ENCODE results near the gene MORC1.

Gene MORC1

GRCh38 chr3:109066864-109067263 lies 51.1 kb downstream of the MORC1 start:
- Histone ChIP-seq H3K9me3 (replicated peaks; ENCODE audit: insufficient read depth, low read length) (no peaks in the 10 kb centered on the region), H3K27ac (ENCODE audit: low read length) (no peak overlapping the region), H3K4me1 (ENCODE audit: low read length) (peaks cover 7% of the 10 kb centered on the region; the same call in 1 of the 2 replicates), H3K36me3 (replicated peaks; ENCODE audit: insufficient read depth, low read length) (peaks cover 4% of the 10 kb centered on the region; the same call in 1 of the 2 replicates), H3K9me2 (replicated peaks; ENCODE audit: insufficient read depth, low read length) (no peaks in the 10 kb centered on the region), H3F3A (ENCODE audit: insufficient read depth, low read length) (peaks cover 26% of the 10 kb centered on the region), H3K79me2 (ENCODE audit: low read length) (peaks cover 57% of the 10 kb centered on the region), H4K20me1 (ENCODE audit: insufficient read depth, low read length) (no peaks in the 10 kb centered on the region), H2AFZ (ENCODE audit: low read length) (no peak overlapping the region), H3K4me2 (ENCODE audit: low read depth, low read length) (no peak overlapping the region), H3K9ac (ENCODE audit: low read length) (no peak overlapping the region), H3K4me3 (ENCODE audit: low read length) (no peak overlapping the region), H3K27me3 (replicated peaks; ENCODE audit: insufficient read depth, low read length) (no peaks in the 10 kb centered on the region)
- no peak for DNase-seq
- no peak for TF ChIP-seq EZH2phosphoT487 (IDR thresholded peaks at IDR 0.05; ENCODE audit: low read length)
- no peak for TF ChIP-seq EZH2 (optimal IDR thresholded peaks at IDR 0.05; ENCODE audit: low read depth, low read length)
- TF ChIP-seq, protein P1, sequence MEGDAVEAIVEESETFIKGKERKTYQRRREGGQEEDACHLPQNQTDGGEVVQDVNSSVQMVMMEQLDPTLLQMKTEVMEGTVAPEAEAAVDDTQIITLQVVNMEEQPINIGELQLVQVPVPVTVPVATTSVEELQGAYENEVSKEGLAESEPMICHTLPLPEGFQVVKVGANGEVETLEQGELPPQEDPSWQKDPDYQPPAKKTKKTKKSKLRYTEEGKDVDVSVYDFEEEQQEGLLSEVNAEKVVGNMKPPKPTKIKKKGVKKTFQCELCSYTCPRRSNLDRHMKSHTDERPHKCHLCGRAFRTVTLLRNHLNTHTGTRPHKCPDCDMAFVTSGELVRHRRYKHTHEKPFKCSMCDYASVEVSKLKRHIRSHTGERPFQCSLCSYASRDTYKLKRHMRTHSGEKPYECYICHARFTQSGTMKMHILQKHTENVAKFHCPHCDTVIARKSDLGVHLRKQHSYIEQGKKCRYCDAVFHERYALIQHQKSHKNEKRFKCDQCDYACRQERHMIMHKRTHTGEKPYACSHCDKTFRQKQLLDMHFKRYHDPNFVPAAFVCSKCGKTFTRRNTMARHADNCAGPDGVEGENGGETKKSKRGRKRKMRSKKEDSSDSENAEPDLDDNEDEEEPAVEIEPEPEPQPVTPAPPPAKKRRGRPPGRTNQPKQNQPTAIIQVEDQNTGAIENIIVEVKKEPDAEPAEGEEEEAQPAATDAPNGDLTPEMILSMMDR (IDR thresholded peaks at IDR 0.05; ENCODE audit: low read length): no peak

GRCh38 chr3:109059264-109059663 lies 58.7 kb downstream of the MORC1 start:
- H4K20me1 ChIP-seq (ENCODE audit: insufficient read depth, low read length): no peaks in the 10 kb centered on the region
- H3K79me2 ChIP-seq (ENCODE audit: low read length): peaks cover 7% of the 10 kb centered on the region; the same call in 1 of the 2 replicates
- no peak overlapping the region for H2AFZ ChIP-seq (ENCODE audit: low read length)
- H3K4me2 ChIP-seq (ENCODE audit: low read depth, low read length): peak overlapping the region; percentile 53
- H3K4me3 ChIP-seq (ENCODE audit: low read length): no peak overlapping the region
- no peaks in the 10 kb centered on the region for H3K9me2 ChIP-seq (replicated peaks; ENCODE audit: insufficient read depth, low read length)
- peak overlapping the region; percentile 5; the same call in 1 of the 2 replicates for H3K27ac ChIP-seq (ENCODE audit: low read length)
- no peaks in the 10 kb centered on the region for H3K27me3 ChIP-seq (replicated peaks; ENCODE audit: insufficient read depth, low read length)
- H3K36me3 ChIP-seq (replicated peaks; ENCODE audit: insufficient read depth, low read length): peaks cover 14% of the 10 kb centered on the region
- H3K9me3 ChIP-seq (replicated peaks; ENCODE audit: insufficient read depth, low read length): no peaks in the 10 kb centered on the region
- no peak for DNase-seq
- no peak for TF ChIP-seq EZH2 (optimal IDR thresholded peaks at IDR 0.05; ENCODE audit: low read depth, low read length)
- TF ChIP-seq EZH2phosphoT487 (IDR thresholded peaks at IDR 0.05; ENCODE audit: low read length): no peak
- TF ChIP-seq, protein P1 (IDR thresholded peaks at IDR 0.05; ENCODE audit: low read length): no peak
- no peak overlapping the region for H3K9ac ChIP-seq (ENCODE audit: low read length)
- peaks cover 56% of the 10 kb centered on the region for H3K4me1 ChIP-seq (ENCODE audit: low read length)
- H3F3A ChIP-seq (ENCODE audit: insufficient read depth, low read length): peaks cover 24% of the 10 kb centered on the region; the same call in 1 of the 2 replicates

DNA sequence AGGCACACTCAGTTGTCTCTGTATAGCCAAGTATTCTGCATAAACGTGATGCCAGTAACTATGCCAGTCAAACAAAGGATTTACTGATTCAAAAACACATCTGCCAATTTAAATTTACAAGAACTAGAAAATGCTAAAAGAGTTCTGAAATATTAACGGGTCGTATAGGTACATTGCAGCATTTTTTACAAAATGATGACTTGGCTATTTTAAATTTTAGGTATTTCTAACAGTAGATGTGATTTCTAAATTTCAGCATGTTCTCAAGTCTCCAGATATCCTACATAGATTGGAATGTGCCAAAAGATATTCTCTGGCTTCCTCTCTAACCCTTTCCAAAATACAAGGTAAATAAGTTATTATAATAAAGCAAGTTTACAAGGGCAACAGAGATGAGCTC lies 60.3 kb downstream of the MORC1 start:
- Histone ChIP-seq H3K79me2 (ENCODE audit: low read length) (0 out of 2 replicates have a peak, but pooled peaks cover 4% of the 10 kb centered on the region), H4K20me1 (ENCODE audit: insufficient read depth, low read length) (no peaks in the 10 kb centered on the region), H3K9me3 (replicated peaks; ENCODE audit: insufficient read depth, low read length) (no peaks in the 10 kb centered on the region), H3K27me3 (replicated peaks; ENCODE audit: insufficient read depth, low read length) (no peaks in the 10 kb centered on the region), H3K4me3 (ENCODE audit: low read length) (no peak overlapping the region), H3K4me2 (ENCODE audit: low read depth, low read length) (peak overlapping the region; percentile 12; the same call in 1 of the 2 replicates), H2AFZ (ENCODE audit: low read length) (no peak overlapping the region), H3K9me2 (replicated peaks; ENCODE audit: insufficient read depth, low read length) (no peaks in the 10 kb centered on the region), H3K27ac (ENCODE audit: low read length) (peak overlapping the region; percentile 56; the same call in 1 of the 2 replicates), H3F3A (ENCODE audit: insufficient read depth, low read length) (peaks cover 26% of the 10 kb centered on the region), H3K4me1 (ENCODE audit: low read length) (peaks cover 63% of the 10 kb centered on the region), H3K9ac (ENCODE audit: low read length) (no peak overlapping the region), H3K36me3 (replicated peaks; ENCODE audit: insufficient read depth, low read length) (peaks cover 14% of the 10 kb centered on the region)
- DNase-seq: no peak
- TF ChIP-seq, protein P1 (IDR thresholded peaks at IDR 0.05; ENCODE audit: low read length): no peak
- TF ChIP-seq EZH2 (optimal IDR thresholded peaks at IDR 0.05; ENCODE audit: low read depth, low read length) (no peak), EZH2phosphoT487 (IDR thresholded peaks at IDR 0.05; ENCODE audit: low read length) (no peak)
